IMR-90 (cell line): ENCODE results near the gene ABTB2. TPM values are rescaled to one million over a fixed set of nuclear protein-coding genes. Genes with fewer than 3 reads are reported as not detected.

Experiments used
- ATAC-seq: fragments of 200-7000 bp; cut with Tn5 transposase; 2 replicates; pipeline ENCODE4 v1.9.1; 2020; ENCODE audit warnings: low read depth, mild to moderate bottlenecking, moderate library complexity
- BruUV-seq: library from RNA; stranded (reverse); fragments of 400-500 nt; replicated peaks from 2 replicates; lab custom pipeline; 2021; lab: Mats Ljungman, UMichigan
- CTCF ChIA-PET: fragments of 300-600 bp; formaldehyde crosslinking; extraction: SDS; loops from one replicate; lab custom pipeline; 2021; ENCODE audit warnings: antibody characterized with exemption; lab: Yijun Ruan, JAX
- POLR2A ChIA-PET: fragments of 300-600 bp; sonication (Branson Sonifier 250); formaldehyde crosslinking; loops from one replicate; lab custom pipeline; 2022; ENCODE audit warnings: antibody characterized with exemption; ENCODE audit not compliant: unreplicated experiment; lab: Charles Lee
- DNase-seq: peaks from one replicate; pipeline ENCODE4 v3.0.0; 2013
- H2AFZ ChIP-seq: replicated peaks from 2 replicates; pipeline ENCODE3; 2013; ENCODE audit warnings: low read length, mild to moderate bottlenecking; ENCODE audit not compliant: poor library complexity
- H2AK5ac ChIP-seq: 2 replicates; pipeline ENCODE4 v1.6.1; 2013; ENCODE audit warnings: low read depth, low read length, inconsistent platforms
- H2AK9ac ChIP-seq: replicated peaks from 2 replicates; pipeline ENCODE3; 2013; ENCODE audit warnings: mild to moderate bottlenecking, low read depth, low read length, moderate library complexity; ENCODE audit not compliant: poor library complexity
- H2BK120ac ChIP-seq: 2 replicates; pipeline ENCODE4 v1.6.1; 2013; ENCODE audit warnings: low read depth, low read length, inconsistent platforms
- H2BK15ac ChIP-seq: 3 replicates; pipeline ENCODE4 v1.6.1; 2013; ENCODE audit warnings: low read depth, low read length, inconsistent platforms
- H2BK20ac ChIP-seq: 2 replicates; pipeline ENCODE4 v1.6.1; 2013; ENCODE audit warnings: low read depth, mild to moderate bottlenecking, inconsistent platforms, low read length, moderate library complexity
- H2BK5ac ChIP-seq: 2 replicates; pipeline ENCODE4 v1.6.1; 2013; ENCODE audit warnings: mild to moderate bottlenecking, low read depth, low read length, inconsistent platforms; ENCODE audit not compliant: poor library complexity, severe bottlenecking
- H3K14ac ChIP-seq: replicated peaks from 2 replicates; pipeline ENCODE4 v1.6.1; 2013; ENCODE audit warnings: low read depth, low read length, inconsistent platforms
- H3K18ac ChIP-seq: 2 replicates; pipeline ENCODE4 v1.6.1; 2013; ENCODE audit warnings: low read depth, low read length, control low read depth
- H3K23ac ChIP-seq: 2 replicates; pipeline ENCODE4 v1.6.1; 2013; ENCODE audit warnings: low read depth, low read length, inconsistent platforms
- H3K27ac ChIP-seq: 2 replicates; pipeline ENCODE4 v1.5.1; 2013; ENCODE audit warnings: mild to moderate bottlenecking, control low read depth, low read length; ENCODE audit not compliant: insufficient read depth
- H3K27me3 ChIP-seq: 2 replicates; pipeline ENCODE4 v1.6.1; 2013; ENCODE audit warnings: low read length; ENCODE audit not compliant: control insufficient read depth, insufficient read depth
- H3K36me3 ChIP-seq: 2 replicates; pipeline ENCODE4 v1.6.1; 2013; ENCODE audit warnings: low read length, mixed read lengths; ENCODE audit not compliant: control insufficient read depth, insufficient read depth
- H3K4ac ChIP-seq: 2 replicates; pipeline ENCODE4 v1.6.1; 2013; ENCODE audit warnings: low read depth, low read length, inconsistent platforms
- H3K4me1 ChIP-seq: 2 replicates; pipeline ENCODE4 v1.6.1; 2013; ENCODE audit warnings: low read length, mixed read lengths; ENCODE audit not compliant: control insufficient read depth, insufficient read depth
- H3K4me2 ChIP-seq: 2 replicates; pipeline ENCODE4 v1.6.1; 2013; ENCODE audit warnings: low read depth, mild to moderate bottlenecking, control low read depth, low read length, moderate library complexity
- H3K4me3 ChIP-seq: 2 replicates; pipeline ENCODE4 v1.5.1; 2013; ENCODE audit warnings: low read depth, mild to moderate bottlenecking, control low read depth, low read length, moderate library complexity; ENCODE audit not compliant: insufficient read depth
- H3K56ac ChIP-seq: 2 replicates; pipeline ENCODE4 v1.6.1; 2013; ENCODE audit warnings: low read length, inconsistent platforms; ENCODE audit not compliant: insufficient read depth; ENCODE audit errors: extremely low read depth
- H3K79me1 ChIP-seq, 2 experiments: 2 replicates each; pipeline ENCODE4 v1.6.1; 2013; ENCODE audit warnings: low read length in 2 of 2, inconsistent platforms in 1 of 2, low read depth in 1 of 2
- H3K9ac ChIP-seq: 2 replicates; pipeline ENCODE4 v1.6.1; 2013; ENCODE audit warnings: low read depth, low read length, control low read depth
- H3K9me1 ChIP-seq: 2 replicates; pipeline ENCODE4 v1.6.1; 2013; ENCODE audit warnings: low read length, inconsistent platforms; ENCODE audit not compliant: insufficient read depth
- H3K9me3 ChIP-seq: 2 replicates; pipeline ENCODE4 v1.6.1; 2013; ENCODE audit warnings: low read length; ENCODE audit not compliant: control insufficient read depth, insufficient read depth
- H4K20me1 ChIP-seq: 2 replicates; pipeline ENCODE4 v1.6.1; 2013; ENCODE audit warnings: low read length, inconsistent platforms; ENCODE audit not compliant: insufficient read depth
- H4K5ac ChIP-seq: 2 replicates; pipeline ENCODE4 v1.6.1; 2013; ENCODE audit warnings: mild to moderate bottlenecking, low read depth, low read length, control low read depth
- H4K8ac ChIP-seq, 2 experiments: 2 replicates each; pipeline ENCODE4 v1.6.1; 2013; ENCODE audit warnings: low read depth in 2 of 2, low read length in 2 of 2, control low read depth in 1 of 2, inconsistent platforms in 1 of 2
- H4K91ac ChIP-seq: 2 replicates; pipeline ENCODE4 v1.6.1; 2013; ENCODE audit warnings: low read depth, low read length, inconsistent platforms; ENCODE audit not compliant: insufficient read depth
- BHLHE40 ChIP-seq: fragments of 150-350 bp; IDR thresholded peaks from 2 replicates; pipeline ENCODE4 v1.6.1; 2016; ENCODE audit warnings: mild to moderate bottlenecking, low read depth, low read length
- CEBPB ChIP-seq: IDR thresholded peaks from 2 replicates; pipeline ENCODE4 v1.6.1; 2012; ENCODE audit warnings: low read depth, low read length, improper control_type of control experiment
- CHD1 ChIP-seq: IDR thresholded peaks from 2 replicates; pipeline ENCODE4 v1.6.1; 2012; ENCODE audit warnings: low read depth, low read length, improper control_type of control experiment
- CTCF ChIP-seq: conservative IDR thresholded peaks from 2 replicates; pipeline ENCODE4 v1.5.1; 2012; ENCODE audit warnings: mild to moderate bottlenecking, low read depth, low read length, improper control_type of control experiment
- ELK1 ChIP-seq: fragments of 150-350 bp; IDR thresholded peaks from 2 replicates; pipeline ENCODE4 v1.6.1; 2016; ENCODE audit warnings: low read depth, mild to moderate bottlenecking, low read length, moderate library complexity, borderline replicate concordance
- FOS ChIP-seq: fragments of 150-350 bp; IDR thresholded peaks from 2 replicates; pipeline ENCODE4 v1.6.1; 2016; ENCODE audit warnings: low read depth, low read length
- MAFK ChIP-seq: IDR thresholded peaks from 2 replicates; pipeline ENCODE4 v1.6.1; 2012; ENCODE audit warnings: low read depth, low read length, improper control_type of control experiment
- MAZ ChIP-seq: IDR thresholded peaks from 2 replicates; pipeline ENCODE4 v1.6.1; 2012; ENCODE audit warnings: low read depth, mild to moderate bottlenecking, low read length, improper control_type of control experiment, moderate library complexity, borderline replicate concordance
- MXI1 ChIP-seq: IDR thresholded peaks from 2 replicates; pipeline ENCODE4 v1.6.1; 2012; ENCODE audit warnings: low read depth, mild to moderate bottlenecking, low read length, moderate library complexity, borderline replicate concordance
- NFE2L2 ChIP-seq: fragments of 150-350 bp; IDR thresholded peaks from 2 replicates; pipeline ENCODE4 v1.6.1; 2016; ENCODE audit warnings: low read depth, mild to moderate bottlenecking, low read length
- POLR2A ChIP-seq: IDR thresholded peaks from 2 replicates; pipeline ENCODE4 v1.6.1; 2012; ENCODE audit warnings: mild to moderate bottlenecking, low read depth, low read length
- RAD21 ChIP-seq: IDR thresholded peaks from 2 replicates; pipeline ENCODE4 v1.6.1; 2012; ENCODE audit warnings: low read length, improper control_type of control experiment
- RCOR1 ChIP-seq: IDR thresholded peaks from 2 replicates; pipeline ENCODE4 v1.6.1; 2012; ENCODE audit warnings: mild to moderate bottlenecking, low read length, improper control_type of control experiment; ENCODE audit not compliant: insufficient replicate concordance
- RFX5 ChIP-seq: IDR thresholded peaks from 2 replicates; pipeline ENCODE4 v1.8.0; 2012; ENCODE audit warnings: low read depth, mild to moderate bottlenecking, low read length, moderate library complexity
- SMC3 ChIP-seq: fragments of 150-350 bp; IDR thresholded peaks from 2 replicates; pipeline ENCODE4 v1.6.1; 2016; ENCODE audit warnings: low read depth, mild to moderate bottlenecking, antibody characterized with exemption, low read length, moderate library complexity
- USF2 ChIP-seq: fragments of 150-350 bp; IDR thresholded peaks from 2 replicates; pipeline ENCODE4 v1.6.1; 2017; ENCODE audit warnings: mild to moderate bottlenecking, antibody characterized with exemption, low read length, low read depth
- WGBS, 2 experiments: methylation state at CpG; one replicate each; pipeline versions ENCODE4 v1.1.5 to v1.1.7; 2013; ENCODE audit warnings: missing lambda C conversion rate in 2 of 2; ENCODE audit not compliant: insufficient read length in 1 of 2; ENCODE audit errors: extremely low coverage in 2 of 2; 5-methylcytosine and 5-hydroxymethylcytosine counted together
- dilution Hi-C: fragments of 300-500 bp; cut with HindIII; formaldehyde crosslinking; loops from one replicate; pipeline ENCODE4 v1.14.3; 2018; ENCODE audit warnings: low sequenced_read_pairs; ENCODE audit not compliant: unreplicated experiment
- in situ Hi-C: fragments of 300-500 bp; cut with MboI; formaldehyde crosslinking; loops from 3 replicates; pipeline ENCODE4 v1.14.3; 2019; ENCODE audit warnings: low sequenced_read_pairs, inconsistent platforms, mixed read lengths
- intact Hi-C: fragments of 100-400 bp; cut with micrococcal nuclease; formaldehyde crosslinking; loops from 2 replicates; pipeline ENCODE4 v1.10.0; 2022
- polyA plus RNA-seq, 3 experiments: library from polyadenylated mRNA; depleted of rRNA; stranded (reverse); fragments of >200 nt; gene quantifications; 2 replicates each; pipeline ENCODE4 v1.2.3, GENCODE V29; 2012; ENCODE audit warnings: low replicate concordance in 1 of 3
- total RNA-seq: library from RNA; depleted of rRNA; stranded (reverse); fragments of >200 nt; gene quantifications from 2 replicates; pipeline ENCODE4 v1.2.3, GENCODE V29; 2012

The ABTB2 gene
- total and polyA plus RNA-seq, 2 of the 4 experiments (the other 2 are of a cell fraction): 0.18 to 2.0 TPM

GRCh38 chr11:34245041-34245440 is 112.8 kb downstream of the ABTB2 start:
- TF ChIP-seq ELK1: no peak
- TF ChIP-seq CEBPB: no peak
- TF ChIP-seq BHLHE40: no peak
- TF ChIP-seq MAZ: no peak
- TF ChIP-seq RAD21: no peak
- no peak for TF ChIP-seq NFE2L2
- no peak for TF ChIP-seq POLR2A
- no peak for TF ChIP-seq MXI1
- TF ChIP-seq MAFK: no peak
- no peak for TF ChIP-seq CHD1
- no peak for TF ChIP-seq RFX5
- no peak for TF ChIP-seq RCOR1
- TF ChIP-seq SMC3: no peak
- no peak for TF ChIP-seq FOS
- no peak for TF ChIP-seq USF2
- no peak for TF ChIP-seq CTCF
- no peaks in the 10 kb centered on the region for H3K79me1 ChIP-seq
- H2AK5ac ChIP-seq: no peak overlapping the region
- H3K56ac ChIP-seq: no peak overlapping the region
- H2AK9ac ChIP-seq: no peak overlapping the region
- intact Hi-C loops: no loop called here
- peaks cover 8% of the 10 kb centered on the region for H3K4me1 ChIP-seq
- no peak overlapping the region for H4K8ac ChIP-seq
- no peak overlapping the region for H4K91ac ChIP-seq
- in situ Hi-C loops: no loop called here
- H3K27me3 ChIP-seq: peaks cover 2% of the 10 kb centered on the region; the same call in 1 of the 2 replicates
- no peak overlapping the region for H3K23ac ChIP-seq
- no peak overlapping the region for H3K4me2 ChIP-seq
- no peaks in the 10 kb centered on the region for H3K36me3 ChIP-seq
- H3K4ac ChIP-seq: no peak overlapping the region
- H2BK15ac ChIP-seq: no peak overlapping the region
- no peak overlapping the region for H3K27ac ChIP-seq
- H3K9me1 ChIP-seq: peaks cover 4% of the 10 kb centered on the region; the same call in 1 of the 2 replicates
- H3K9me3 ChIP-seq: no peaks in the 10 kb centered on the region
- H3K4me3 ChIP-seq: no peak overlapping the region
- H3K9ac ChIP-seq: no peak overlapping the region
- no peak overlapping the region for H2AFZ ChIP-seq
- no peak overlapping the region for H4K5ac ChIP-seq
- no TSS peak for BruUV-seq
- CTCF ChIA-PET: no interaction called here
- no peak overlapping the region for H3K14ac ChIP-seq
- no CpG with 5 or more reads among the region's 4 CpGs for WGBS, 2 experiments
- no peaks in the 10 kb centered on the region for H4K20me1 ChIP-seq
- no peak for DNase-seq
- POLR2A ChIA-PET: interaction anchor here (0.6 kb wide), 1 partner anchor 52 kb away, joined by 3 read pairs; no protein-coding TSS in a partner anchor
- no peak overlapping the region for H3K18ac ChIP-seq
- no peak overlapping the region for H2BK120ac ChIP-seq
- dilution Hi-C loops: no loop called here
- no peak overlapping the region for H2BK5ac ChIP-seq
- ATAC-seq: no peak
- H2BK20ac ChIP-seq: no peak overlapping the region
